GM13977 (cell line): ENCODE data around the gene SLC25A6.

Experiments used
- DNase-seq: peaks from one replicate; pipeline ENCODE4 v3.0.0; 2012; ENCODE audit warnings: low spot score
- in situ Hi-C: fragments of 300-500 bp; cut with MboI; formaldehyde crosslinking; loops from one replicate; pipeline ENCODE4 v1.12.0; 2022; ENCODE audit warnings: low sequenced_read_pairs, low pct_unique_long_range_greater_than_20kb, mixed read lengths, inconsistent platforms; ENCODE audit not compliant: unreplicated experiment
- TF ChIP-seq, protein P1 (sequence below): IDR thresholded peaks from 2 replicates; pipeline ENCODE4 v1.5.1; 2012; ENCODE audit warnings: mild to moderate bottlenecking, control low read depth; ENCODE audit not compliant: insufficient read depth; ENCODE audit errors: extremely low read depth, missing control alignments

SLC25A6 gene

DNA sequence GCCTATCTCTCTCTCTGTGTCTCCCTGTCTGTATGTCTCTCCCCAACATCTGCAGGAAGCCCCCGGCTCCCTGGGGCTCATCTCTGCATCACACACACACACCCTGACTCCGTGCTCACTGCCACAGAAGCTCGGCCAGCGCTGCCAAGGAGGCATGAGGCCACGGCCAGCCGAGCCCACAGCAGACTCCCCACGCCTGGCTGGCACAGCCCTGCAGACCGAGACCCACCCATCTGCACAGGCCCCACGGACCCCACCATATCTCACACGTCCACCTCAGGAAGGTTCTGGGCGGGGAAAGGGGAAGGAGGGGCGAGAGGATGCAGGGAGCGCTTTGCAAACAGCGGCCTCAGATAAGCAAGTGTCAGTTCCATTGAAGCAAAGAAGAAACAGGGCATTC, 28.5 kb upstream of the SLC25A6 start:
- in situ Hi-C loops = no loop called here
- no peak for DNase-seq
- TF ChIP-seq, protein P1, sequence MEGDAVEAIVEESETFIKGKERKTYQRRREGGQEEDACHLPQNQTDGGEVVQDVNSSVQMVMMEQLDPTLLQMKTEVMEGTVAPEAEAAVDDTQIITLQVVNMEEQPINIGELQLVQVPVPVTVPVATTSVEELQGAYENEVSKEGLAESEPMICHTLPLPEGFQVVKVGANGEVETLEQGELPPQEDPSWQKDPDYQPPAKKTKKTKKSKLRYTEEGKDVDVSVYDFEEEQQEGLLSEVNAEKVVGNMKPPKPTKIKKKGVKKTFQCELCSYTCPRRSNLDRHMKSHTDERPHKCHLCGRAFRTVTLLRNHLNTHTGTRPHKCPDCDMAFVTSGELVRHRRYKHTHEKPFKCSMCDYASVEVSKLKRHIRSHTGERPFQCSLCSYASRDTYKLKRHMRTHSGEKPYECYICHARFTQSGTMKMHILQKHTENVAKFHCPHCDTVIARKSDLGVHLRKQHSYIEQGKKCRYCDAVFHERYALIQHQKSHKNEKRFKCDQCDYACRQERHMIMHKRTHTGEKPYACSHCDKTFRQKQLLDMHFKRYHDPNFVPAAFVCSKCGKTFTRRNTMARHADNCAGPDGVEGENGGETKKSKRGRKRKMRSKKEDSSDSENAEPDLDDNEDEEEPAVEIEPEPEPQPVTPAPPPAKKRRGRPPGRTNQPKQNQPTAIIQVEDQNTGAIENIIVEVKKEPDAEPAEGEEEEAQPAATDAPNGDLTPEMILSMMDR = no peak

DNA sequence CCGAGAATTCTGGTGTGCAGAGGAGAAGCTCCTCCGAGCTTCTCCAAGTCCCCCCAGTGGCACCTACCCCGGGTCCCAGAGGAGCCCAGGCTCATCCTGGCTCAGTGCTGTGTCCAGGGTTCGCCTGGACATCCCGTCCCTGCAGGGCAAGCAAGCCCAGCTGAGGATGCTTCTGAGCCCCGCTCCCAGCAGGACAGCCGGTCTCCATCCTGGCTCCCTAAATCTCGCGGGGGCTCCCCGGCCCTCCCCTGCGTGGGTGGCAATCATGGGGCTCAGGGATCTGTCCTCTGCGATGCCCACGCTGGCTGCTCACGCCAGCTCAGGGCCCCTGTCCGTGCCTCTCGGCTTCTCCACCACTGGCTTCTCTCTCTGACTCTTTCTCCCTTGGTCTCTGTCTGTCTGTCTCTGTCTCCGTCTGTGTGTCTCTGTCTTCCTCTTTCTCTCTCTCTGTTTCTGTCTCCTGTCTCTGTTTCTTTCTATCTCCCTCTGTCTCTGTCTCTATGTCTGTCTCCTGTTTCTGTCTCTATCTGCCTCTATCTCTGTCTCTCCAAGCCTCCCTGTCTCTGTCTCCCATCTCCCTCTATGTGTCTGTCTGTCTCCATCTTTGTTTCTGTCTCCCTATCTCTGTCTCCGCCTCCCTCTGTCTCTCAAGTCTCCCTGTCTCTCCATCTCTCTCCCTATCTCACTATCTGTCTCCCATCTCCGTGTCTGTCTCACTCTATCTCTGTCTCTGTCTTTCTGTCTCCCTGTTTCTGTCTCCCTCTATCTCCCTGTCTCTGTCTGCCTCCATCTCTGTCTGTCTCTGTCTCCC, 27.8 kb upstream of the SLC25A6 start:
- TF ChIP-seq, protein P1 = no peak
- in situ Hi-C loops = no loop called here
- no peak for DNase-seq

- no peak for DNase-seq
- TF ChIP-seq, protein P1 = no peak
- in situ Hi-C loops = no loop called here
Observed at GRCh38 chrX:1418901-1419544, 27.1 kb upstream of the SLC25A6 start.

DNA sequence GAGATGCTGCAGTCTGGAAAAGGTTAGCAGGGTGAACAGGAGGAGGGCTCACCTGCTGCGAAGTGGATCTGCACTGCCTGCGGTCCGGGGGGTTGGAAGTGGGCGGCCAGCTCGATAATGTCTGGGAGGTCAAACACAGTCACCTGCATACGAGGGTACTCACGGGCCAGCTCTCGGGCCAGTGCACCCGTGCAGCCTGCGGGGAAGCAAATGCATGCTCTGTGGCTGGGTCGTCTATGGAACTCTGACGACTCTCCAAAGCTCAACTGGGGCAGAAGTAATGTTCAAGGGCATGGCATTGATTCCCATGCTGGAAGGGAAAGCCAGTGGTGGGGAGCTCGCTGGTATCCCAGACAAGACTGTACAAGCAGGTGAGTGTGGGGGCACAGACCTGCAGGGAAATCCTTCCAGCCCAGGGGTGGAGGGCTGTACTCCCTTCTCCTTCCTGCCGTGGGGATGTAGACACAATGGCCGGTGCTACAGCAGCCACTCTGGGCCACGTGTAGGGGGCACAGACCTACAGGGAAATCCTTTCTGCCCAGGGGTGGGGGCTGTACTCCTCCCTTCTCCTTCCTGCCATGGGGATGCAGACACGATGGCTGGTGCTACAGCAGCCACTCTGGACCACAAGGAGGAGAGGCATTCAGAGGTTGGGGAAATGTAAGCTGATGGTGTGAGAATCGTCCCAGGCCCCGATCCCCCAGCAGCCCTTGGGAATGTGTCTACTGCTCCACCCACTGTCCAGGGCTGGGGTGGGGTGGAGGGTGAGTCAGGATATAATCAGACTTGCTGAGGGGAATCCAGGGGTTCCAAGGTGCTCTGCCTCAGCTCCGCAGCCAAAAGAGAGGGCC, 26.2 kb upstream of the SLC25A6 start:
- TF ChIP-seq, protein P1 = no peak
- no peak for DNase-seq
- in situ Hi-C loops = no loop called here

- TF ChIP-seq, protein P1 = no peak
- DNase-seq = no peak
- in situ Hi-C loops = no loop called here
Observed at GRCh38 chrX:1416965-1417760, 25.2 kb upstream of the SLC25A6 start.
